Mucosa of rectum (tissue), 2 donors: ENCODE measurements around the gene AXDND1.
"Not testable (repeated sequence)": the region's sequence is repeated elsewhere in the genome, so short reads cannot be mapped to it uniquely, and the experiment has no call there.

Experiments
- H3K27ac ChIP-seq, 2 donors: one replicate each; pipeline ENCODE4 v1.7.0; 2013; ENCODE audit warnings: inconsistent platforms in 2 of 2, low read depth in 2 of 2, low read length in 2 of 2
- H3K27me3 ChIP-seq, 2 donors: one replicate each; pipeline ENCODE4 v1.7.0; 2013; ENCODE audit warnings: low read length in 2 of 2; ENCODE audit not compliant: control insufficient read depth in 2 of 2, insufficient read depth in 2 of 2
- H3K36me3 ChIP-seq, 2 donors: one replicate each; pipeline ENCODE4 v1.7.0; 2013; ENCODE audit warnings: low read length in 2 of 2; ENCODE audit not compliant: control insufficient read depth in 2 of 2, insufficient read depth in 2 of 2
- H3K4me1 ChIP-seq, 2 donors: one replicate each; pipeline ENCODE4 v1.7.0; 2013; ENCODE audit warnings: low read length in 2 of 2, mild to moderate bottlenecking in 1 of 2; ENCODE audit not compliant: control insufficient read depth in 2 of 2, insufficient read depth in 2 of 2
- H3K4me3 ChIP-seq, 2 donors: one replicate each; pipeline ENCODE4 v1.7.0; 2013; ENCODE audit warnings: low read length in 2 of 2
- H3K9ac ChIP-seq, 2 donors: one replicate each; pipeline ENCODE4 v1.7.0; 2013; ENCODE audit warnings: low read length in 2 of 2, low read depth in 1 of 2, mild to moderate bottlenecking in 1 of 2
- H3K9me3 ChIP-seq, 2 donors: one replicate each; pipeline ENCODE4 v1.7.0; 2013; ENCODE audit warnings: low read length in 2 of 2; ENCODE audit not compliant: control insufficient read depth in 2 of 2
- donor health status: healthy.
- donor health status: Normal muscosa, but diverticular disease.

The AXDND1 gene

DNA sequence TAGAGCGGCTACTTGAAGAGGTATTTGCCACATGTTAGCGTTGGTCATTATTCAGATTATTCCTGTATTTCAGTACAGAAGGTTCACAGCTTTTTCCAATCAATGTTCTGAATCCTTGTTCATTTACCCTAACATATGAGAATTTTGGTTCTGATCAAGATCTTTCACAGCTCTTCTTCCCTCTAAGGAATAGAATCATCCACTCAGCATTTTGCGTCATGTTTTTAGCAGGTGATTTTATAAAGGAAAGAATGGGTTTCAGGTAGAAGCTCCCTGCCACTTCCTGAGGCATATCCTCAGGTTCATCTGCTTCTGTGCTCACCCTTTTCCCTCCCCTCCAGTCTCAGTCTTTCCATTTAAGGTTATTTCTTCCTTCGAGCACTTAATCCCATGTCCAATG lies 143.6 kb downstream of the AXDND1 start:
- Histone ChIP-seq H3K4me1 (no peaks in the 10 kb centered on the region), H3K9ac (no peak overlapping the region), H3K9me3 (no peaks in the 10 kb centered on the region), H3K27ac (no peak overlapping the region), H3K4me3 (no peak overlapping the region), H3K27me3 (no peaks in the 10 kb centered on the region), H3K36me3 (no peaks in the 10 kb centered on the region)

DNA sequence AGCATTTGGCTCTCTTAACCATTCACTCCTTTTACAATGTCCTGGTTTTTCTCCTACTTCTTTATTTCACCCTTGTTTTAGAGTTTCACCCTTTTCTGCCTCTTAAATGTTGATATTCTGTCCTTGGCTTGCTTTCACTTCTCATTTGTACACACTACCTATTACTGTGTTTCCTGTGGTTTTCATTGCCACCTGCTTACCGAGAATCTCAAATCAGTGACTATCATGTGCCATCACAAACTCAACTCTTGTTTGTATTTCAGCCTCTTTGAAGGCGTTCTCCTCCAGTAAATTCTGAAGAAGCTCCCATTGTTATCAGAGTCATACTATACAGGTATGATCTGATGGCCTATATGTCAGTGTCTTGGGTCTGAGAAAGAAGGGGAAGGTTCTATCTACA lies 144.3 kb downstream of the AXDND1 start:
- Histone ChIP-seq H3K9ac (no peak overlapping the region), H3K4me3 (no peak overlapping the region), H3K4me1 (no peaks in the 10 kb centered on the region), H3K9me3 (no peaks in the 10 kb centered on the region), H3K27me3 (no peaks in the 10 kb centered on the region), H3K27ac (no peak overlapping the region), H3K36me3 (no peaks in the 10 kb centered on the region)

DNA sequence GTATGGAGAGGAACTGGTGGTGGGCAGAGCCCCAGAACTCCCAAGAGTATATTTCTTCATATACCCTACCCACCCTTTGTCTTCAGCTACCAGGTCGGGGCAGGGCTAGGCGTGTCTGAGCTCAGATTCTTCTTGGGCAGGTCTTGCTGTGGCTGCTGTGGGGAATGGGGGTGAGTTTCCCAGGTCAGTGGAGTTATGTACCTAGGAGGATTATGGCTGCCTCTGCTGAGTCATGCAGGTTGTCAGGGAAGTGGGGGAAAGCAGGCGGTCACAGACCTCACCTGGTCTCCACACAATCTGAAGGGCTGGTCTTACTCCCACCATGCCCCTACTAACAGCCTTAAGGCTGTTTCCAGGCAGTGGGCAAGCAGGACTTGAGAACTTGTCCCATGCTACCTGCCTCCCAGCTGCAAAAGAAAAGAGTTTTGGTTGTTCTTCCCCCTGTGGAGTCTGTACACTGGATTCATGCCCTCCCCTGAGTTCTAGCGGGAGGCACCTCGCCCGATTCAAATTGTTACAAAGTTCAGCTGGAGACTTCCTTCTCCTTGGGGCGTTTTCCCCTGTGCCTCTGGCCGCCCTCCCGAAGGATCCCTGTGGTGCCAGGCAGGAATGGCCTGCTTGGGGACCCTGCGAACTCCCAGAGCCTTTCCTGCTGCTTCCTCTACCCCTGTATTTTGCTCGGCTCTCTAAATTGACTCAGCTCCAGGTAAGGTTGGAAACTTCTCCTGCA lies 151.4 kb downstream of the AXDND1 start:
- no peaks in the 10 kb centered on the region for H3K9me3 ChIP-seq

DNA sequence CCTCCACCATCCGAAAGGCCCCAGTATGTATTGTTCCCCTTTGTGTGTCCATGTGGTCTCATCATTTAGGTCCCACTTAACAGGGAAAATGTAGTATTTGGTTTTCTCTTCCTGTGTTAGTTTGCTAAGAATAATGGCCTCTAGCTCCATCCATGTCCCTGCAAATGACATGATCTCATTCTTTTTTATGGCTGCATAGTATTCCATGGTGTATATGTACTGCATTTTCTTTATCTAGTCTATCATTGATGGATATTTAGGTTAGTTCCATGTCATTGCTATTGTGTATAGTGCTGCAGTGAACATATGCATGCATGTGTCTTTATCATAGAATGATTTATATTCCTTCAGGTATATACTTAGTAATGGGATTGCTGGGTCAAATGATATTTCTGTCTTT lies 152.8 kb downstream of the AXDND1 start:
- H3K9ac ChIP-seq, H3K27ac ChIP-seq, H3K36me3 ChIP-seq, H3K9me3 ChIP-seq, H3K4me3 ChIP-seq, H3K27me3 ChIP-seq, H3K4me1 ChIP-seq: not testable (repeated sequence)

More for the DNA sequence above, 151.4 kb downstream of the AXDND1 start:
- peak overlapping the region in 1 of 2 donors; percentile 13 for H3K9ac ChIP-seq
- H3K4me1 ChIP-seq: no peaks in the 10 kb centered on the region
- peak overlapping the region in 1 of 2 donors; percentile 50 for H3K4me3 ChIP-seq
- no peaks in the 10 kb centered on the region for H3K36me3 ChIP-seq
- peak overlapping the region; percentile 38 to 80 for H3K27ac ChIP-seq
- no peaks in the 10 kb centered on the region for H3K27me3 ChIP-seq

DNA sequence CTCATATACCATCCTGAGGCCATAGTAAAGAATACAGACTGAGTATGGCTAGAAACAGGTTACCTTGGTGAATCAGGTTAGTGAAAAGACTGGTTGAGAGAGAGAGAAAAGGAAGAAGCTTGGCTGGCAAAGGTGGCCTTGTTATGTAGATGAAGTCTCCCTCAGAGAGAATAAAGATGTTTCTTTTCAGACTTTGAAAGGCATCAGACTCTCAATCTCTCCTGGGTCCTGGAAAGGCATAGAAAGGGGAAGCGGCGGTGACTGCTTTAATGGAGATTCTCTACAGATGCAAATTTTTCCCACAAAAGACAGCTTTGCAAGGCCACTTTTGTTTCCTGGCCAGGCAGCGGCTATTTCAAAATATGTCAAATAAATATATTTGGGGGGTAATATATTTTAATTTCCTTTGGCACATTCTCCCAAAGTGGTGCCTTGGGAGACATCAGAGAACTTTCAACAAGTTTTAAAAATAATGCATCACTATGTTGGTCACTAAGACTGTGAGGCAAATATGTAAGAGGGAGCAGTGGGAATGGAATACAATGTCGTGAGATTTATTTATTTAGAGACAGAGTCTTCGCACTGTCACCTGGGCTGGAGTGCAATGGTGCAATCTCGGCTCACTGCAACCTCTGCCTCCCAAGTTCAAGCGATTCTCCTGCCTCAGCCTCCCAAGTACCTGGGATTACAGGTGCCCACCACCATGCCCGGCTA lies 163.9 kb downstream of the AXDND1 start:
- Histone ChIP-seq H3K27me3 (no peaks in the 10 kb centered on the region), H3K4me3 (no peak overlapping the region), H3K9me3 (no peaks in the 10 kb centered on the region), H3K27ac (no peak overlapping the region), H3K9ac (no peak overlapping the region), H3K36me3 (peaks cover 0 to 3% of the 10 kb centered on the region in 2 donors), H3K4me1 (no peaks in the 10 kb centered on the region)

DNA sequence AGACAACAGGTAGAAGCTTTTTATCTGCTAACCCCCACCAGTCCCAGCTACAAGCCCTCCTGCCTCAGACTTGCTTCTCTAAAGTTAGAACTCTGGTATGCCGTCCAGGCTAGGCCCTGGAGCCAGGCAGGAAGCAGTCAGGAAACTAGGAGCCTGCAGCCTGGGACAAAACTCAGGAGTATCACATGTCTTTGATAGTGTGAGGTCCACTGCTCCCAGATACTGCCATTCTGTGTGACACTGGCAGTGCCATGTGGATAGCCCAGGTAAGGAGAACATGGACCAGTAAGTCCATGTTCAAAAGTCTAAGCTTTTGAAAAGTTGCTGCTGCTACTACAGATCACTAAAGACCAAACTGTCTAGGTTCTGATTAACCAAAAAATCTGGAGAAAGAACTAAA lies 164.6 kb downstream of the AXDND1 start:
- Histone ChIP-seq H3K4me1 (no peaks in the 10 kb centered on the region), H3K9me3 (no peaks in the 10 kb centered on the region), H3K27me3 (no peaks in the 10 kb centered on the region), H3K4me3 (no peak overlapping the region), H3K36me3 (peaks cover 0 to 3% of the 10 kb centered on the region in 2 donors), H3K27ac (no peak overlapping the region), H3K9ac (no peak overlapping the region)

DNA sequence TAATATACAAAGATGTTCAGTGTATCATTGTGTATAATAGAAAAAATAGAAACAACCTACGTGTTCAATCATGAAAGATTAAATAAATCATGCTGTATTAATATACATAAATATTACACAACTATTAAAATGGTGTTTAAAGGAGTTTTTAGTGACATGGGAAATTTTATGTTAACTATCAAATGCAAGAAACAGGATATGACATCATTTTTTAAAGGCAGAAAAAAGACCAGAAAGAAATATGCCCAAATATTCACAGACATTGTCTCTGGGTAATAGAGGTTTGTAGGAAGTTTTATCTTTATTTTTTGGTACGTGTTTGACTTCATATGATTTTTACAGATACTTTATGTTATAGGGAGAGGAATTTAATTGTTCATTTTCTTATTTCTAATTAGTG lies 176.0 kb downstream of the AXDND1 start:
- Histone ChIP-seq H3K9ac (no peak overlapping the region), H3K4me1 (no peaks in the 10 kb centered on the region), H3K9me3 (no peaks in the 10 kb centered on the region), H3K27ac (no peak overlapping the region), H3K36me3 (no peaks in the 10 kb centered on the region), H3K4me3 (no peak overlapping the region), H3K27me3 (no peaks in the 10 kb centered on the region)

DNA sequence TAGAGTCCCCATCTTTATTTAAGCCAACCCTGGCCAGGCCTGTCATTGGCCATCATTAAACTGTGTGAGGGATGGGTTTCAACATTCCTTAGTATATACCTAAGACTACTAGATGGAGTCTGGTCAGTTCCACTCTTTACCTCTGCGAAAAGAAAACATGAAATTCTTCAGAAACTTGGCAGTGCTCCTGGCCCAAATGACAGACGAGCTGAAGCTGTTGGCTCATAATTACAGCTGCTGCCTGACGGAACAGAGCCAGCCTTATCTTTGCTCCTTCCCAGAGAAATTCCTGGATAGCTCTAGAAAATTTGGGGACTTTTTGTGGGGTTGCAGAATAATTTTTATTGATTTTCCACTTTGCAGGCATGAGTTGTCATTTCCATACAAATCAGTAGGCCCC lies 179.6 kb downstream of the AXDND1 start:
- Histone ChIP-seq H3K4me1 (peaks cover 0 to 4% of the 10 kb centered on the region in 2 donors), H3K27ac (no peak overlapping the region), H3K4me3 (no peak overlapping the region), H3K9ac (no peak overlapping the region), H3K27me3 (no peaks in the 10 kb centered on the region), H3K9me3 (no peaks in the 10 kb centered on the region), H3K36me3 (no peaks in the 10 kb centered on the region)

DNA sequence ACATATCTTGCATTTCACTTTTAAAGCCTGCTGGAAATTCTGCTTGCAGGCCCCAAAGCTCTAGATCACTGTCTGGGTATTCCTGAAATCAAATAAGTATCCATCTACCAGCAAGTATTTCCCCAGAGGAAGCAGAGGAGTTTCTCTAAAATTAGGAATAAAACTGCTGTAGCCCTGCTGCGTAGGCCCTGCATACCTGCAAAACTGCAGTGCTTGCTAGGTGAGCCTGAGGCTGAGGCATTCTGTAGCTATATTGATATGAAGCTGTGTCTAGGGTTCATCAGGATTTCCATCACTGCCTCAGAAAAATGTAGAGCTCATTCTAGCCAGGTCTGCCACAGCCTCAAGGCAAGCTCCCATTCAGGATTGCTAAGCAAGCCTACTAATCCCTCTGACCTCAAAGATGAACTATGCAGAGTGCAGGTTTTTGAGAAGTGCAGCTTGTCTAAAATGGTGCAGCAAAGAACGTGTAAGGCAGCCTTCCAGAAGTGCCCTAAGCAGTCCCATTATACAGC lies 181.3 kb downstream of the AXDND1 start:
- no peaks in the 10 kb centered on the region for H3K9me3 ChIP-seq
- H3K27me3 ChIP-seq: no peaks in the 10 kb centered on the region
- no peaks in the 10 kb centered on the region for H3K36me3 ChIP-seq
- peaks cover 0 to 4% of the 10 kb centered on the region in 2 donors for H3K4me1 ChIP-seq
- no peak overlapping the region for H3K27ac ChIP-seq
- H3K9ac ChIP-seq: no peak overlapping the region
- H3K4me3 ChIP-seq: no peak overlapping the region

DNA sequence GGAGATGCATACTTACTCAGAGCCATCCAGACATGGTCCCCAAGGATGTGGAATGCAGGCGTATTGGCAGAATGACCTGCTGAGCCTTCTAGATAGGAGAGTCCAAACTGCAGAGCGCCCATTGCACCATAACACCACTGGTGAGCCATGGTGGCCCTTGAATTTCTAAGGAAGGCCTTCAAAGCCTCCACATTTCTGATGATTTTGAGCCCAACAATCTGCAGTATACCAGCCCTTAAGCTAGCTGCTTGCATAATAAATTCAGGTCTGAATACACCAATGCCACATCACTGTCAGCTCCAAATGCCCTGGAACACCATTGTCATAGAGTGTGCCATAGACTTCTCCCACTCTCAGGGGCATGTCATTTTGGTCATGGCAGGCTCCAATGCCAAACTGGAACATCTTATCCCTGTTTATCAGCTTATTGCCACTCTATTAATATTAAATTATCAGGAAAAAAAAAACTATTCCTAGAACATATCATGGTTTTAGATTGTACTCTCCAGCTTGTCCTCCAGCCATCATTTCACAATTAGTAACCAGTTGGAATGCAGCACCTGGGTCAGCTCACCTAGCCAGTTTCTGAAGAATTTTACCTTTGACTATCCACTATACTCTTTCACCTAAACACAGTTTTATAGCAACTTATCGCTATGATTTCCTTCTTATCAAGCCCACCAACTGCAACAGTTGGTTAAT lies 183.0 kb downstream of the AXDND1 start:
- H3K9me3 ChIP-seq: no peaks in the 10 kb centered on the region
- H3K27ac ChIP-seq: no peak overlapping the region
- H3K4me1 ChIP-seq: peaks cover 0 to 4% of the 10 kb centered on the region in 2 donors
- no peak overlapping the region for H3K4me3 ChIP-seq
- no peak overlapping the region for H3K9ac ChIP-seq
- no peaks in the 10 kb centered on the region for H3K27me3 ChIP-seq
- H3K36me3 ChIP-seq: no peaks in the 10 kb centered on the region
